Measurements from ENCODE around the gene ADK.
A peak's percentile ranks its signal among the peaks of the same experiment; 100 is the strongest.

ADK gene

DNA sequence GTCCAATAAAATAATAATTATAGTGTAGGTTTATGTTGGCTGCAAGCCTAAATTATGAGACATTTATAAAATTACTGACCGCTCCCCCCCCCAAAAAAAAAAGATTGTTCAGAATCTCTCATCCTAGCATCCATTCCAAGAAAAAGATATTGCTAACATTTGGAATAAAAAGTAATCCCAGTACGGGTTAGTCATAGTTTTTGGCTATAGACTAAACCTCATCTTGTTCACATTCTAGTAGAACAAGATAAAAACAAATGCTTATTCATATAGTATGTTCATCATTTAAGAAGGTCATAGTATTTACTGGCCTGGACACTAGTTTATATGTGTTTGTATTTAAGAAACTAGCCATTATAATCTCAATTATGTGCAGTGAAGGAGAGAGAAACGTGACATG is 44.0 kb downstream of the ADK start:
- Histone ChIP-seq H3K9ac (no peak overlapping the region), H2AFZ (no peak overlapping the region), H3K27me3 (ENCODE audit: control insufficient read depth, insufficient read depth, low read length) (no peaks in the 10 kb centered on the region), H3K36me3 (ENCODE audit: control insufficient read depth, insufficient read depth, low read length) (no peaks in the 10 kb centered on the region), H3K9me3 (ENCODE audit: control insufficient read depth, low read length) (no peaks in the 10 kb centered on the region), H3K4me2 (ENCODE audit: low read length) (no peak overlapping the region), H3K79me2 (peaks cover 10% of the 10 kb centered on the region), H3K4me1 (no peaks in the 10 kb centered on the region), H3K4me3 (ENCODE audit: low read depth, low read length) (no peak overlapping the region), H3K27ac (no peak overlapping the region)
- TF ChIP-seq, protein P1, sequence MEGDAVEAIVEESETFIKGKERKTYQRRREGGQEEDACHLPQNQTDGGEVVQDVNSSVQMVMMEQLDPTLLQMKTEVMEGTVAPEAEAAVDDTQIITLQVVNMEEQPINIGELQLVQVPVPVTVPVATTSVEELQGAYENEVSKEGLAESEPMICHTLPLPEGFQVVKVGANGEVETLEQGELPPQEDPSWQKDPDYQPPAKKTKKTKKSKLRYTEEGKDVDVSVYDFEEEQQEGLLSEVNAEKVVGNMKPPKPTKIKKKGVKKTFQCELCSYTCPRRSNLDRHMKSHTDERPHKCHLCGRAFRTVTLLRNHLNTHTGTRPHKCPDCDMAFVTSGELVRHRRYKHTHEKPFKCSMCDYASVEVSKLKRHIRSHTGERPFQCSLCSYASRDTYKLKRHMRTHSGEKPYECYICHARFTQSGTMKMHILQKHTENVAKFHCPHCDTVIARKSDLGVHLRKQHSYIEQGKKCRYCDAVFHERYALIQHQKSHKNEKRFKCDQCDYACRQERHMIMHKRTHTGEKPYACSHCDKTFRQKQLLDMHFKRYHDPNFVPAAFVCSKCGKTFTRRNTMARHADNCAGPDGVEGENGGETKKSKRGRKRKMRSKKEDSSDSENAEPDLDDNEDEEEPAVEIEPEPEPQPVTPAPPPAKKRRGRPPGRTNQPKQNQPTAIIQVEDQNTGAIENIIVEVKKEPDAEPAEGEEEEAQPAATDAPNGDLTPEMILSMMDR (IDR thresholded peaks at IDR 0.05) = no peak

DNA sequence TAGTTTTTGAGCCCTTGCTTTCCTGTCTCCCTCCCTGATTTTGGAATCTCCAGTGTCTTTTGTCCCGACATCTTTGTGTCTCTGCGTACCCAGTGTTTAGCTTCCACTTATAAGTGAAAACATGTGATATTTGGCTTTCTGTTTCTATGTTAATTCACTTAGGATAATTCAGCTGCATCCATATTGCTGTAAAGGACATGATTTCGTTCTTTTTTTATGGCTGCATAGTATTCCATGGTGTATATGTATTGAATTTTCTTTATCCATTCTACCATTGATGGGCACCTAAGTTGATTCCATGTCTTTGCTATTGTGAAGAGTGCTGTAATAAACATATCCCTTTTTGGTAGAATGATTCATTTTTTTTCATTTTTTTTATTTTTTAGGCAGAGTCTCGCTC is 48.3 kb downstream of the ADK start:
- H2AFZ ChIP-seq = no peak overlapping the region
- no peaks in the 10 kb centered on the region for H3K36me3 ChIP-seq (ENCODE audit: control insufficient read depth, insufficient read depth, low read length)
- H3K9ac ChIP-seq = no peak overlapping the region
- H3K79me2 ChIP-seq = peaks cover 3% of the 10 kb centered on the region
- no peak overlapping the region for H3K27ac ChIP-seq
- H3K4me2 ChIP-seq (ENCODE audit: low read length) = no peak overlapping the region
- TF ChIP-seq, protein P1 (IDR thresholded peaks at IDR 0.05) = no peak
- H3K9me3 ChIP-seq (ENCODE audit: control insufficient read depth, low read length) = no peaks in the 10 kb centered on the region
- no peaks in the 10 kb centered on the region for H3K27me3 ChIP-seq (ENCODE audit: control insufficient read depth, insufficient read depth, low read length)
- H3K4me1 ChIP-seq = no peaks in the 10 kb centered on the region
- H3K4me3 ChIP-seq (ENCODE audit: low read depth, low read length) = no peak overlapping the region

DNA sequence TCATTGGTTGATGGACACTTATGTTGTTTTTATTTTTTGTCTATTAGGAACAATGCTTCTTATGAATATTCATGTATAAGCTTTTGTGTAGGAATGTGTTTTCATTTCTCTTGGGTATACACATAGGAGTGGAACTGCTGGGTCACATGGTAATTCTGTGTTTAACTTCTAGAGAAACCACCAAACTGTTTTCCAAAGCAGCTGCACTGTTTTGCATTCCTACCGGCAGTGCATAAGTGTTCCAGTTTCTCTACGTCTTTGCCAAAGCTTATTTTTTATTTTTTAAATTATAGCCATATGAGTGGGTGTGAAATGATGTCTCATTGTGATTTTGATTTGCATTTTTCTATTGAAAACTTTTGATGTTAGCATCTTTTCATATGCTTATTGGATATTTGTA is 51.3 kb downstream of the ADK start:
- TF ChIP-seq, protein P1 (IDR thresholded peaks at IDR 0.05) = no peak
- Histone ChIP-seq H3K4me2 (ENCODE audit: low read length) (no peak overlapping the region), H3K27ac (no peak overlapping the region), H3K36me3 (ENCODE audit: control insufficient read depth, insufficient read depth, low read length) (no peaks in the 10 kb centered on the region), H3K4me3 (ENCODE audit: low read depth, low read length) (no peak overlapping the region), H3K9ac (no peak overlapping the region), H2AFZ (no peak overlapping the region), H3K4me1 (peaks cover 7% of the 10 kb centered on the region), H3K27me3 (ENCODE audit: control insufficient read depth, insufficient read depth, low read length) (no peaks in the 10 kb centered on the region), H3K79me2 (no peaks in the 10 kb centered on the region), H3K9me3 (ENCODE audit: control insufficient read depth, low read length) (no peaks in the 10 kb centered on the region)

DNA sequence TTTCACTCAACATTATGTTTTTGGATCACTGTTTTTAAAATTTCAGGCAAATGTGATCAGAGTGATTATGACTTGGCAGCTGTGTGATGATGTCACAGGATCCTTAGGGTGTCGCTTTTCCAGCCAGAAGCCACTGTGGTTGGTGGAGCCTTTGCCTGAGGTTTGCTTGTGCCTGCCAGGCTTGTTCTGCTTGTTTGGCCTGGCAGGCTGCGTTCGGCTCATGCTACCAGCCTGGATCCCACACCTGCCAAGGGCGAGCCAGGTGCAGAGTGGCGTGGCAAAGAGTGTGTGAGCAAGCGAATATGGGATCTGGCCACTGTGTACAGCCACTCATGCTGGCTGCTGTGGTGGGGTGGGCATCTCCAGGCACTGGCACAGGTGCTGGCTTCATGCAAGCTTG is 55.7 kb downstream of the ADK start:
- Histone ChIP-seq H3K27me3 (ENCODE audit: control insufficient read depth, insufficient read depth, low read length) (no peaks in the 10 kb centered on the region), H3K27ac (no peak overlapping the region), H3K4me1 (peaks cover 7% of the 10 kb centered on the region), H3K79me2 (peaks cover 3% of the 10 kb centered on the region), H3K36me3 (ENCODE audit: control insufficient read depth, insufficient read depth, low read length) (no peaks in the 10 kb centered on the region), H2AFZ (peak overlapping the region; percentile 62), H3K9me3 (ENCODE audit: control insufficient read depth, low read length) (no peaks in the 10 kb centered on the region), H3K4me3 (ENCODE audit: low read depth, low read length) (no peak overlapping the region), H3K4me2 (ENCODE audit: low read length) (no peak overlapping the region), H3K9ac (no peak overlapping the region)
- TF ChIP-seq, protein P1 (IDR thresholded peaks at IDR 0.05) = no peak

DNA sequence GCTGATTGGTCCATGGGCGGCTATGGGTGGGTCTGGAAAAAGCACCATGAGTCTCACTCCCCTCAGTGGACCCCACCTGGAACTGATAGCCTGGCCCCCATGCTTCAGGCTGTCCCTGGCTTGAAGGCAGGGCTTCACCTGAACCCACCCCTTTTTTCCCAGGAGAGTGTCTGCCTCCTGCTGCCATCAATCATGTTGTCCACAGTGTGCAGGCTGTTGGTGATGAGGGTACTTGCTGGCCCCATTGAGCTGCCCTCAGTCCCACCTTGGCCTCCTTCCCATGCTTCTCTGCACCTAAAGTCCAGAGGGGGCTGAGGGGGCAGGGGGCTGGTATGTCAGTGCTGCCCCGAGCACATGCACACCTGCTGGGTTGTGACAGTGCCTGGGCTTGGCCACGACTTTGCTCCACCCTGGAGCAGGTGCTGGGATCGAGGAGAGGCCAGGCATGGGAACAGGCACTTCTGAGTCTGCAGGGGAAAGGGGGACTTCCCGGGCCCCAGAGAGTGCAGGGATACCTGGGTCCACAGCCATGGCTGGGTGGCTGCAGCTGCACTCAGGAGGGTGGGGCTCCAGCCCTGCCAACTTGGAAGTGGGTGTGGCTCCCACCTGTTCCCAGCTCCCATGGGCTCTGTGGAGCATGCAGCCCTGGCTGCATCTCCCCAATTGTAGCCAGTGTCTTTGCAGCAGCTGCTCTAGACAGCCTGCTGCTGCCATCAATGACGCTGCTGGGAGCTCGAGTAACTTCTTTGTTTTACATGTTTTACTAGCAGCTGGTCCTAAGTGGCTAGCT is 56.9 kb downstream of the ADK start:
- Histone ChIP-seq H3K27me3 (ENCODE audit: control insufficient read depth, insufficient read depth, low read length) (no peaks in the 10 kb centered on the region), H3K4me2 (ENCODE audit: low read length) (no peak overlapping the region), H3K9ac (no peak overlapping the region), H3K27ac (no peak overlapping the region), H3K4me3 (ENCODE audit: low read depth, low read length) (no peak overlapping the region), H3K36me3 (ENCODE audit: control insufficient read depth, insufficient read depth, low read length) (no peaks in the 10 kb centered on the region), H3K4me1 (peaks cover 7% of the 10 kb centered on the region), H2AFZ (no peak overlapping the region), H3K9me3 (ENCODE audit: control insufficient read depth, low read length) (no peaks in the 10 kb centered on the region), H3K79me2 (peaks cover 7% of the 10 kb centered on the region)
- TF ChIP-seq, protein P1 (IDR thresholded peaks at IDR 0.05) = no peak

Measured in parathyroid adenoma (tissue), 2 donors.